ENCODE results near the gene LUC7L. TPM values are rescaled to one million over a fixed set of nuclear protein-coding genes. Genes with fewer than 3 reads are reported as not detected.
"Not testable (repeated sequence)": the region's sequence is repeated elsewhere in the genome, so short reads cannot be mapped to it uniquely, and the experiment has no call there.

The LUC7L gene
- total RNA-seq, 2 experiments from 2014 or later: 60.0 to 65.3 TPM

GRCh38 chr16:267562-267961 lies 38.3 kb upstream of the LUC7L start:
- CTCF ChIA-PET; H3K4me1 Mint-ChIP-seq; DNase-seq; H3K36me3 Mint-ChIP-seq; H3K9me3 Mint-ChIP-seq (ENCODE audit: low read depth); H3K27ac Mint-ChIP-seq; H3K4me3 Mint-ChIP-seq; H3K27me3 Mint-ChIP-seq; ATAC-seq: not testable (repeated sequence)

GRCh38 chr16:266258-267164 lies 37.3 kb upstream of the LUC7L start:
- Mint-ChIP-seq H3K4me1 (no peaks in the 10 kb centered on the region), H3K4me3 (no peak overlapping the region), H3K27me3 (no peaks in the 10 kb centered on the region), H3K9me3 (ENCODE audit: low read depth) (peaks cover 2% of the 10 kb centered on the region), H3K36me3 (no peaks in the 10 kb centered on the region), H3K27ac (no peak overlapping the region)
- CTCF ChIA-PET: interaction anchor here (0.9 kb wide), 1 partner anchor 11 kb away, joined by 3 read pairs; no protein-coding TSS in a partner anchor
- DNase-seq (no peak), ATAC-seq (no peak)

- no peak for DNase-seq
- CTCF ChIA-PET: interaction anchor here (0.9 kb wide), 1 partner anchor 10 kb away, joined by 3 read pairs; no protein-coding TSS in a partner anchor
- H3K27ac Mint-ChIP-seq: no peak overlapping the region
- H3K36me3 Mint-ChIP-seq: no peaks in the 10 kb centered on the region
- H3K4me1 Mint-ChIP-seq: no peaks in the 10 kb centered on the region
- H3K9me3 Mint-ChIP-seq (ENCODE audit: low read depth): peaks cover 2% of the 10 kb centered on the region
- no peaks in the 10 kb centered on the region for H3K27me3 Mint-ChIP-seq
- no peak for ATAC-seq
- no peak overlapping the region for H3K4me3 Mint-ChIP-seq
Observed at GRCh38 chr16:265711-266110, 36.5 kb upstream of the LUC7L start.

- no peak for DNase-seq
- no peak overlapping the region for H3K4me3 Mint-ChIP-seq
- H3K9me3 Mint-ChIP-seq (ENCODE audit: low read depth): peaks cover 2% of the 10 kb centered on the region
- H3K27ac Mint-ChIP-seq: no peak overlapping the region
- no peaks in the 10 kb centered on the region for H3K36me3 Mint-ChIP-seq
- no peaks in the 10 kb centered on the region for H3K4me1 Mint-ChIP-seq
- ATAC-seq: no peak
- CTCF ChIA-PET: interaction anchor here (0.9 kb wide), 1 partner anchor 10 kb away, joined by 3 read pairs; no protein-coding TSS in a partner anchor
- H3K27me3 Mint-ChIP-seq: no peaks in the 10 kb centered on the region
Observed at GRCh38 chr16:265002-265529, 35.8 kb upstream of the LUC7L start.

GRCh38 chr16:264440-264951 lies 35.2 kb upstream of the LUC7L start:
- Mint-ChIP-seq H3K9me3 (ENCODE audit: low read depth) (peaks cover 2% of the 10 kb centered on the region), H3K4me1 (no peaks in the 10 kb centered on the region), H3K27me3 (no peaks in the 10 kb centered on the region), H3K4me3 (no peak overlapping the region), H3K27ac (no peak overlapping the region), H3K36me3 (no peaks in the 10 kb centered on the region)
- ATAC-seq (no peak), DNase-seq (no peak)
- CTCF ChIA-PET: no interaction called here

- no peak overlapping the region for H3K27ac Mint-ChIP-seq
- H3K4me3 Mint-ChIP-seq: no peak overlapping the region
- H3K27me3 Mint-ChIP-seq: no peaks in the 10 kb centered on the region
- no peaks in the 10 kb centered on the region for H3K36me3 Mint-ChIP-seq
- ATAC-seq (no peak), DNase-seq (no peak)
- H3K9me3 Mint-ChIP-seq (ENCODE audit: low read depth): peaks cover 2% of the 10 kb centered on the region
- H3K4me1 Mint-ChIP-seq: peaks cover 5% of the 10 kb centered on the region
- CTCF ChIA-PET: no interaction called here
Observed at GRCh38 chr16:263944-264343, 34.7 kb upstream of the LUC7L start.

- H3K9me3 Mint-ChIP-seq (ENCODE audit: low read depth): peaks cover 2% of the 10 kb centered on the region
- no peak overlapping the region for H3K27ac Mint-ChIP-seq
- ATAC-seq (no peak), DNase-seq (no peak)
- CTCF ChIA-PET: no interaction called here
- H3K27me3 Mint-ChIP-seq: no peaks in the 10 kb centered on the region
- H3K4me1 Mint-ChIP-seq: peaks cover 5% of the 10 kb centered on the region
- H3K4me3 Mint-ChIP-seq: no peak overlapping the region
- no peaks in the 10 kb centered on the region for H3K36me3 Mint-ChIP-seq
Observed at GRCh38 chr16:263182-263774, 34.0 kb upstream of the LUC7L start.

GRCh38 chr16:262121-262745 lies 33.0 kb upstream of the LUC7L start:
- Mint-ChIP-seq H3K9me3 (ENCODE audit: low read depth) (no peaks in the 10 kb centered on the region), H3K4me3 (no peak overlapping the region), H3K27me3 (no peaks in the 10 kb centered on the region), H3K4me1 (peaks cover 5% of the 10 kb centered on the region), H3K27ac (no peak overlapping the region), H3K36me3 (no peaks in the 10 kb centered on the region)
- ATAC-seq (no peak), DNase-seq (no peak)
- CTCF ChIA-PET: no interaction called here

GRCh38 chr16:261031-261691 lies 31.9 kb upstream of the LUC7L start:
- ATAC-seq (no peak), DNase-seq (no peak)
- Mint-ChIP-seq H3K4me3 (no peak overlapping the region), H3K4me1 (peaks cover 5% of the 10 kb centered on the region), H3K27ac (no peak overlapping the region), H3K27me3 (no peaks in the 10 kb centered on the region), H3K36me3 (no peaks in the 10 kb centered on the region), H3K9me3 (ENCODE audit: low read depth) (no peaks in the 10 kb centered on the region)
- CTCF ChIA-PET: no interaction called here

GRCh38 chr16:260326-260725 lies 31.1 kb upstream of the LUC7L start:
- no peaks in the 10 kb centered on the region for H3K27me3 Mint-ChIP-seq
- CTCF ChIA-PET: no interaction called here
- no peak for ATAC-seq
- no peaks in the 10 kb centered on the region for H3K9me3 Mint-ChIP-seq (ENCODE audit: low read depth)
- H3K36me3 Mint-ChIP-seq: no peaks in the 10 kb centered on the region
- DNase-seq: no peak
- peaks cover 5% of the 10 kb centered on the region for H3K4me1 Mint-ChIP-seq
- no peak overlapping the region for H3K4me3 Mint-ChIP-seq
- H3K27ac Mint-ChIP-seq: no peak overlapping the region

- Mint-ChIP-seq H3K27me3 (no peaks in the 10 kb centered on the region), H3K4me1 (peaks cover 5% of the 10 kb centered on the region), H3K4me3 (no peak overlapping the region), H3K9me3 (ENCODE audit: low read depth) (no peaks in the 10 kb centered on the region), H3K36me3 (no peaks in the 10 kb centered on the region), H3K27ac (no peak overlapping the region)
- ATAC-seq (no peak), DNase-seq (no peak)
- CTCF ChIA-PET: no interaction called here
Observed at GRCh38 chr16:259814-260253, 30.6 kb upstream of the LUC7L start.

- H3K27me3 Mint-ChIP-seq: no peaks in the 10 kb centered on the region
- H3K4me1 Mint-ChIP-seq: peaks cover 6% of the 10 kb centered on the region
- no peak overlapping the region for H3K4me3 Mint-ChIP-seq
- no peaks in the 10 kb centered on the region for H3K36me3 Mint-ChIP-seq
- CTCF ChIA-PET: no interaction called here
- no peak for ATAC-seq
- DNase-seq: no peak
- H3K9me3 Mint-ChIP-seq (ENCODE audit: low read depth): no peaks in the 10 kb centered on the region
- H3K27ac Mint-ChIP-seq: no peak overlapping the region
Observed at GRCh38 chr16:259226-259625, 30.0 kb upstream of the LUC7L start.

- H3K9me3 Mint-ChIP-seq (ENCODE audit: low read depth); H3K36me3 Mint-ChIP-seq; H3K27me3 Mint-ChIP-seq; H3K4me3 Mint-ChIP-seq; ATAC-seq; H3K27ac Mint-ChIP-seq; CTCF ChIA-PET; DNase-seq: not testable (repeated sequence)
- H3K4me1 Mint-ChIP-seq: peaks cover 14% of the 10 kb centered on the region
Observed at GRCh38 chr16:258091-258490, 28.8 kb upstream of the LUC7L start.

Data from activated CD8-positive, alpha-beta memory T cell treated with anti-CD3 and anti-CD28 coated beads, Interleukin-2, amount 10 ng/mL, durations not matched to agents 7 days and 5 days (primary cell).